Measurements from ENCODE around the gene HSPA12A.

Gene HSPA12A

DNA sequence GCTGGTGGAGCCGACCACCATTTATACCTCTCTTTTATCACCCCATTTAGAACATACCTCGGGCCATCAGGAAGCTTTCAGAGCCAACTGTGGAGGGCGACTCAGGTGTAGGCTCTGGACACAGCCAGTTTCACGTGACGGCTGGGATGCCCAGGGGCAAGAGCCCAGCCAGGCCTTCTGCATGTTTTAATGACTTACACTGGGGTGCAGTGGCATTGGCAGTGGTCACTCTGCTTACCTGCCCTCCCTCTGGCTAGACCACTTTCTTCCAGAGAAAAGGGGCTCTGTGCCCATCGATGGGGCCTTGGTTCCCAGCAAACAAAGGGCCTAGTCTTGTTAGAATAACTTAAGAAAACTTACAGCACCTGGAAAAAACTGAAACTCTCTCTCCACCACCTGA lies 71.7 kb downstream of the HSPA12A start:
- no peak for DNase-seq
- Mint-ChIP-seq H3K36me3 (ENCODE audit: low read depth) (no peaks in the 10 kb centered on the region), H3K9me3 (no peaks in the 10 kb centered on the region), H3K27ac (no peak overlapping the region), H3K4me1 (no peaks in the 10 kb centered on the region), H3K4me3 (no peak overlapping the region), H3K27me3 (peaks cover 21% of the 10 kb centered on the region)
- no peak for ATAC-seq

DNA sequence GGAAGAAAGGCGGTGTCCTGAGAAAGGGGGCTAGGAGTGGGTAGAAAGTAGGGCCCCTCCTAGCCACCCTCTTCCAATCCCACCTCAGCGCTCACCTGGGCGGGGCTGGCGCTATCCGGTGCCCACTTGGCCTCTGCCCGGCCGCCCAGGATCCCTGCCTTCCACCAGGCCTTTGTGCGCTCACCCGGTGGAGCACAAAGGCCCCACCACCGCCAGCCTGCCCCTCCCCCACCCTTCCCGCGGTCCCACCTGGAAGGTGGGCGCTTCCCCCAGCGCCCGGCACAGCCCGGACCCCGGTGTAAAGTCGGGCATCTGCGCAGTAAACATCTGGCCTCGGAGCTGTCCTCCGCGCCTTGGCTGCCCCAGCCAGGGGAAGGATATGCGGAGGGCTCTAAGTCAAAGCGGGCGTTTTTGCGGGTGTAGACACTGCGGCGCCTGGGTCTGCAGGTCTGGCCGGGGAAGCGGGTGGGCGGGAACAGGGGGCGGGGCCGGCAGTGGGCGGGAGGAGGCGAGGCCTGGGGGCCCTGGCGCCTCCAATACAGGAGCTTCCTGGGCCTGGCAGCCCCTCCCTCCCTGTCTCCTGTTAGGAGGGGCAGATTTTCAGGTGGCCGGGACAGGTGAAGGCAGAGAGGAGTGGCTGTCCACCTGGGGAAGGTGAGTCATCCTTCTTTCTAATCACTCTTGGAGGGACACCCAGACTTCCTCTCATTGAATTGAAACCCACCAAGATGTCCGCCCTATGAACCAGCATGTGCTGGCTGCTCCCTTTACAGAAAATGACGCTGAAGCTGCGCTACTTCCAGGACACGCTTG lies 72.3 kb downstream of the HSPA12A start:
- Mint-ChIP-seq H3K4me1 (no peaks in the 10 kb centered on the region), H3K27me3 (peaks cover 21% of the 10 kb centered on the region), H3K9me3 (no peaks in the 10 kb centered on the region), H3K4me3 (no peak overlapping the region), H3K27ac (no peak overlapping the region), H3K36me3 (ENCODE audit: low read depth) (no peaks in the 10 kb centered on the region)
- no peak for DNase-seq
- ATAC-seq = no peak

DNA sequence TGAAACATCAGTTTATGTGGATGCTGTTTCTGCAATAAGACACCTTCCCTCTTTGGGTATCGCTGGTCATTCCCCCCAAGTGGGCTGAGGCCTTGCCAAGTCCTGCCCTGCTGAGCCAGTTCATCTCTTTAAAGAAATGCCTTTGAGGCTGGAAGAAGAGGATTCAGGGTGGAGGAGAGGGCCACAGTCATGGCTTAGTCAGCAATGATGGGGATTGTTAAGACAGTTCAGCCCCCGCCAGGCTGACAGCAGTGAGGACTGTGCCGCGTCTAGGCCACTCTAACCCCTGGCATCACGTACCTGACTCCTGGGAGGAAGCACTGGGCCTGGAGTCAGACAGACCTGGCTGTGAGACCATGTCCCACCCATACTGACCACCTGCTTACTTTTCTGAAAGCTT lies 73.3 kb downstream of the HSPA12A start:
- Mint-ChIP-seq H3K4me1 (no peaks in the 10 kb centered on the region), H3K27ac (no peak overlapping the region), H3K27me3 (peaks cover 17% of the 10 kb centered on the region), H3K9me3 (no peaks in the 10 kb centered on the region), H3K4me3 (no peak overlapping the region), H3K36me3 (ENCODE audit: low read depth) (no peaks in the 10 kb centered on the region)
- DNase-seq = no peak
- ATAC-seq = no peak

DNA sequence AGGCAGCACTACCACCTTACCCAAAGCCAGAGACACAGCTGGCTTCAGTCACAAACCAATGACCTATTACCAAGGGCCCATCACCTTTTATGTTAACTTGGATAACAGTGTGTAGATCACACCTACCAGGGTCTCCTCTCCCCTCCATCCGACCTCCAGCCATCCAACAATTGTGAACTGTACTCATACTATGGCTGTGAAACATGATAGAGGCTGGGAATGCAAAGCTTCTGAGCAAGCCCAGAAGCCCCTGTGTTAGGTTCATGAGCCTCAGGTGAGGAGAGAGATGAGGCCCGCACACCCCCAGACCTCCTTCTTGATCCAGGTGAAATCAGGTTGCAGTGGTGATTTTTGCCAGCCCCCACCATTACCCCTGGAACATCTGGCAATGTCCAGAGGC lies 73.9 kb downstream of the HSPA12A start:
- Mint-ChIP-seq H3K27ac (no peak overlapping the region), H3K9me3 (no peaks in the 10 kb centered on the region), H3K4me1 (no peaks in the 10 kb centered on the region), H3K27me3 (peaks cover 17% of the 10 kb centered on the region), H3K4me3 (no peak overlapping the region), H3K36me3 (ENCODE audit: low read depth) (no peaks in the 10 kb centered on the region)
- no peak for DNase-seq
- no peak for ATAC-seq

DNA sequence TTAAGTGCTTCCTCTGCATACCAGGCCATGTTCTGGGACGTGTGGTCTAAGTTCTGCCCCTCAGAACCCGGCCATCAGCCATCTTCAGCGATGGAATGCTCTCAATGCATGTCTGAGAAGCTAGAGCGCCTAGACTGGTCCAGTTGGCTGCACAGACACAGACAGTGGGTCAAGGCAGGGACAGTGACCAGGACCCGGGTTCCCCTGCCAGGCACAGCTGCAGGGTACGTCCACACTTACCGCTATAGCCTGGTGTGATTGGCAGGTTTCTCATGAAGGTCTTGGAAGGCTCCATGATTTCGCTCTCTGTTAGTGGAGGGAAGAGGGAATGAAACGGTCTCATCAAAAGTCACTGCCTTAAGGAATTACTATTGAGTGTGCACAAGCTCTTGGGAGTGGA lies 74.3 kb downstream of the HSPA12A start:
- no peak overlapping the region for H3K4me3 Mint-ChIP-seq
- H3K4me1 Mint-ChIP-seq = no peaks in the 10 kb centered on the region
- H3K27me3 Mint-ChIP-seq = peaks cover 17% of the 10 kb centered on the region
- H3K27ac Mint-ChIP-seq = no peak overlapping the region
- no peaks in the 10 kb centered on the region for H3K9me3 Mint-ChIP-seq
- no peak for DNase-seq
- ATAC-seq = no peak
- no peaks in the 10 kb centered on the region for H3K36me3 Mint-ChIP-seq (ENCODE audit: low read depth)

DNA sequence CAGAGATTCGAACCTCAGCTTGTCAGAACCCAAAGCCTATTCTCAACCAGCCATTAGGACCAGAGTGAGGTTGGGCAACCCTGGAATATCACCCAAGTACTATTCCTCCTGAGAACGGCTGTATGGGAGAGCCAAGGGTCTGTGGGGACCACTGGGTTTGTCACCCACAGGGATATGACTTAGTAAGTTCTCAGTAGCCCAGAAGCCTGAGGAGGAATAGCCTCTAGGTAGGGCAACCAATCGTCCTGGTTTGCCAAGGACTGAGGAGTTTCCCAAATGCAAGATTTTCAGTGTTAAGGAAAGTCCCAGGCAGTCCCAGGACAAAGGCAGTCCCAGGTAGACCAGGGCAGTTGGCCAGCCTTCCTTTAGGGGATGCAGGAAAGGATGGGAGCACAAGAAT lies 74.9 kb downstream of the HSPA12A start:
- H3K36me3 Mint-ChIP-seq (ENCODE audit: low read depth) = no peaks in the 10 kb centered on the region
- DNase-seq (no peak), ATAC-seq (no peak)
- H3K4me3 Mint-ChIP-seq = no peak overlapping the region
- peaks cover 17% of the 10 kb centered on the region for H3K27me3 Mint-ChIP-seq
- no peaks in the 10 kb centered on the region for H3K9me3 Mint-ChIP-seq
- H3K4me1 Mint-ChIP-seq = no peaks in the 10 kb centered on the region
- no peak overlapping the region for H3K27ac Mint-ChIP-seq

DNA sequence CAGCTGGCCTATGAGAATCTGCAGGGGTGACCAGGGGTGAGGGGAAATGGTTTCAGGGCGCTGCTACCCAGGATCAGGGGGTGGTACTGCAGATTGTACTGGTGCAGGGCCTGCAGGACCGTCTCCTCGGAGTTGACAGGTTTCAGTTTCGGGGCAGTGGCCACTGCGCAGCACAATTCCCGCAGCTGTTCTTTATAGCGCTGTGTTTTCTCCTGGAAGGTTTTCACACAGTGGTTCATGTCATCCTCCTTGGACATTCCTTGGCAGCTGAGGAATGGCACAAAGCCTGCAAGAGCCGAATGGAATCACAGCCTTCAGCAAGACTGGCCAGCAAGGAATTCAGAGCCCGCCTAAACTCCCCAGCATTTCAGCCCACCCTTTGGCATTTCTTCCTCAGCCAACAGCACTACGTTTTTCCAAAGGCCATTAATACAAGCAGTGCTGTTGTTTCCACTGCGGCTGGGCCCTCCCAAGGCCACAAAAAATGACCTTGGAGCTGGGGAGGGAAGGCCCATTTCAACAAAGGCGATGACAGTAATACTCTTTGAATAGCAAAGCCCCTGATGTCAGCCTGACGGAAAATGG lies 76.7 kb downstream of the HSPA12A start:
- ATAC-seq = no peak
- no peak for DNase-seq
- no peaks in the 10 kb centered on the region for H3K9me3 Mint-ChIP-seq
- H3K4me1 Mint-ChIP-seq = no peaks in the 10 kb centered on the region
- H3K36me3 Mint-ChIP-seq (ENCODE audit: low read depth) = no peaks in the 10 kb centered on the region
- peaks cover 13% of the 10 kb centered on the region for H3K27me3 Mint-ChIP-seq
- no peak overlapping the region for H3K4me3 Mint-ChIP-seq
- H3K27ac Mint-ChIP-seq = no peak overlapping the region

DNA sequence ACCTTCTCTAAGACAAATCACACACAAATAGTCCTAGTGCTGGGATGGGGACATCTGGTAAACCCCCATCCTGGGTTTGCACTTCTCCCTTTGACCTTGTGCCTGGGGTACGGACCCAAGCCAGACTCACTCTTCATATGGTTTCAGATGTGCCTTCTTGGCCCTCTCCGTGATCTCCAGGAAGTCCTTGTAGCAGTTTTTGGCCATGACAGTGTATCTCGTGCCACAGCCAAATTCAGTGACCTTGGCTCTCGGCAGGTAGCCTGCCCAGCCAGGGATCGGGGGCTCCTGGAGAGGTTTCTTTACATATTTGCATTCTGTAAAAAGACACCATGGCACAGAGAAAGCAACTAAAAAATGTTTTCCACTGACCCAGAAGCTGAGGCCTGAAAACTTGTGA lies 77.7 kb downstream of the HSPA12A start:
- no peaks in the 10 kb centered on the region for H3K4me1 Mint-ChIP-seq
- DNase-seq (no peak), ATAC-seq (no peak)
- H3K27me3 Mint-ChIP-seq = peaks cover 9% of the 10 kb centered on the region
- H3K4me3 Mint-ChIP-seq = no peak overlapping the region
- no peaks in the 10 kb centered on the region for H3K36me3 Mint-ChIP-seq (ENCODE audit: low read depth)
- no peaks in the 10 kb centered on the region for H3K9me3 Mint-ChIP-seq
- H3K27ac Mint-ChIP-seq = no peak overlapping the region

DNA sequence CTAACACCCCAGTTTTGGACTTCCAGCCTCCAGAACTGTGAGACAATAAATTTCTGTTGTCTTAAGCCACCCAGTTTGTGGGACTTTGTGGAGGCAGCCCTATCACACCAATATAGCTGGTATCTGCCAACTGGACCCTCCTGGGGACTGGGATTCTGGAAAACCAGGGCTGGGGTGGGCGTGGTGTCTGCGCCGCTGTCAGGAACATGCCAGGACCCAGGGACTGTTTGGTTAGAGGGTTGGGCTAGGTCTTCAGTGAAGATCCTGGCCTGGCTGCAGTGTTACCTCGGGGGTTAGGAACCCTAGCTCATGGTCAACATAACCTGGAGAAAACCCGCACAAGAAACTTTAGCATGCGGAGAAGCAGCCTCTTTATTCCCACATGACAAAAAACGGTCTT lies 79.0 kb downstream of the HSPA12A start:
- no peaks in the 10 kb centered on the region for H3K4me1 Mint-ChIP-seq
- H3K36me3 Mint-ChIP-seq (ENCODE audit: low read depth) = no peaks in the 10 kb centered on the region
- H3K27me3 Mint-ChIP-seq = peaks cover 4% of the 10 kb centered on the region
- ATAC-seq (no peak), DNase-seq (no peak)
- no peaks in the 10 kb centered on the region for H3K9me3 Mint-ChIP-seq
- no peak overlapping the region for H3K27ac Mint-ChIP-seq
- H3K4me3 Mint-ChIP-seq = no peak overlapping the region

DNA sequence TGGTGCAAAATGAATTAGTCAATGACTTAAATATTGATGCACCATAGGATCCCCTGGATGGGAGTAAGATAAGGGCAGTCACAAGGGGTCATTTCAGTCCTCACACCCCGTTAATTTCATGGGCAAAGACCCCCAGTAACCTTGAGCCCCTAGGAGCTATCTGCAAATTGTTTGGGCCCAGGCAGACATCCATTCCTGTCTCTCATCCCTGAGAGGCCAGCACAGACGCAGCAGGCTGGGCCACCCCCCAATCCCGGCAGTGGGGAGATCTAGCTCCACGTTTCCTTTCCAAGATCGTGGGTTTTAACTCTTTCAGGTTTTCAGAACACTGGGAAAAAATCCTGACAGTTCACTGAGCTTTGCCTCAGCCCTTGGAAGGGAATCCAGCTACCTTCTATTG lies 81.5 kb downstream of the HSPA12A start:
- H3K36me3 Mint-ChIP-seq (ENCODE audit: low read depth) = no peaks in the 10 kb centered on the region
- H3K27me3 Mint-ChIP-seq = no peaks in the 10 kb centered on the region
- no peak overlapping the region for H3K4me3 Mint-ChIP-seq
- H3K27ac Mint-ChIP-seq = no peak overlapping the region
- no peaks in the 10 kb centered on the region for H3K4me1 Mint-ChIP-seq
- H3K9me3 Mint-ChIP-seq = no peaks in the 10 kb centered on the region
- DNase-seq (no peak), ATAC-seq (no peak)

DNA sequence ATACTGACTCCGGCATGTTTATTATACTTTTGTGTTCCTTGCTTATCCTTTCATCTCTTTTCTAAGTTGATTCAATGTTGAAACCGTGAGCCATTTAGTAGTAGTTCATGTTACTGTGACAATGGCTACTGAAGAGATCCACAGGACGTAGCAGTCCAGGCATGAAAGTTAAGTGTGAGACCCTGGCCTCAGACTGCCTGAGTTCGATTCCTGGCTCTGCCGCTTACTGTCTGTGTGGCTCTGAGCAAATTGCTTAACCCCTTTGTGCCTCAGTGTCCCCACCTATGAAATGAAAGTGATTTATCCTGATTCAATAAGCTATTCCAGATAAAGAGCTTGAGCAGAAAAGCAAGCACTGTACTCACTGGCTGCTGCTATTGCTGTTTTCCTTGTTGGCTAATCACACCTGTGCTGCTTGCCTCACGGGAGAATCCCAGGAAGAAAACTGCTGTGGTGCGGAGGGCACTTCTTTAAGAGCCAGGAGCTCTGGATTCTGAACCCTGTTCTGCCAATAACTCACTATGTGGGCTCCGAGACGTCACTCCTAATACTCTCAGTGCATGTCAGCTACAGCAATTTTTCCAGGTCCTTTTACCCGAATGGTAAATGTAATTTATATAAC lies 83.2 kb downstream of the HSPA12A start:
- no peaks in the 10 kb centered on the region for H3K36me3 Mint-ChIP-seq (ENCODE audit: low read depth)
- no peak for DNase-seq
- no peaks in the 10 kb centered on the region for H3K27me3 Mint-ChIP-seq
- no peak overlapping the region for H3K27ac Mint-ChIP-seq
- H3K9me3 Mint-ChIP-seq = no peaks in the 10 kb centered on the region
- ATAC-seq = no peak
- no peak overlapping the region for H3K4me3 Mint-ChIP-seq
- no peaks in the 10 kb centered on the region for H3K4me1 Mint-ChIP-seq

DNA sequence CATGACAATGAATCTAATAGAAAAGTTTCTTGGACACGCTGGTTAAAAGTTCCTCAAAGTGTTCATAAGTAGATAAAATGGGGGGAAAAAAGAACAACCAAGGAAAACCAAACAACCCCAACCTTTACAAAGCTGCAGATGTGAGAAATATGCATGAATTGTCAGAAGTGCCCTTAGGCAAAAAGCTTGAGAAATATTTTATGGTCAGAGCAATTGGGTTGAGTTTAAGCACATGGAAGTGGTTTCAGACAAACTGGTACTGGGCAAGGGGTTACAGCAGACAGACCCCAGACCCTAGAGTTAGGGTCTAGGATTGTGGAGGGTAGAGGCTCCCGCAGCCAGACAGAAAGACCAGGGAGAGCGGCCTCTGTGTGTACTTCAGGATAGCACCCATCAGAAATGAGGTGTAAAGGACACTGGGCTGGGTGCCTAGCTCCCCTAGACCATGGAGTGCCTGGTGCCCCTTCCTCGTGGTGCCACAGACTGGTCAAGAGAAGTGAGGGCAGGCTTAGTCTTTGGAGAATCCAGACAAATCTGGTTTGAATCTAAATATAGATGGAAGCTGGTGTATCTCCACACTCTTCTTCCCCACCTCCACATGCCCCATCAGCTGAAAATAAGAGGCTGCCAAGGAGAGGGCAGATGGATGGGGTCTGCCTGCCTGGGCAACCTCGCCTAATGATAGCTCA lies 84.4 kb downstream of the HSPA12A start:
- DNase-seq = no peak
- no peak overlapping the region for H3K4me3 Mint-ChIP-seq
- no peak overlapping the region for H3K27ac Mint-ChIP-seq
- H3K27me3 Mint-ChIP-seq = no peaks in the 10 kb centered on the region
- H3K36me3 Mint-ChIP-seq (ENCODE audit: low read depth) = no peaks in the 10 kb centered on the region
- no peak for ATAC-seq
- no peaks in the 10 kb centered on the region for H3K9me3 Mint-ChIP-seq
- no peaks in the 10 kb centered on the region for H3K4me1 Mint-ChIP-seq

DNA sequence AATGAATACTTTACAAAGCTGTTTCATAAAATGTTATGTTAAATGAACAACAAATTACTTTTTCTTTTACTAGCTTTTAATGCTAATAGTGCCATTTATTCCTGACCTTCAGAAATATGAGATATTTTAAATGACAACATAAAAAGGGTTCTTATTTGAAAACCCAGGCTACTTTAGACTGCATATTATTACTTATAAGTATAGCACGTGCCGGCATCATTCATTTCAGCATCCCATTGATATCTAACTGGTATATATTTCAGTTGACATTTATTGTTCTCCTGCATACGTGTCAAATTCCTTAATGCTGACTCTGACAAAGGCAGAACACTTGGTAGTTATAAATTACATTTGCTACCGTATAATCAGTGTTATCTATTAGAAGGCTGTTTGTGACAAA lies 86.3 kb downstream of the HSPA12A start:
- DNase-seq (no peak), ATAC-seq (no peak)
- Mint-ChIP-seq H3K9me3 (peaks cover 4% of the 10 kb centered on the region), H3K4me3 (no peak overlapping the region), H3K36me3 (ENCODE audit: low read depth) (no peaks in the 10 kb centered on the region), H3K27me3 (no peaks in the 10 kb centered on the region), H3K4me1 (no peaks in the 10 kb centered on the region), H3K27ac (no peak overlapping the region)

DNA sequence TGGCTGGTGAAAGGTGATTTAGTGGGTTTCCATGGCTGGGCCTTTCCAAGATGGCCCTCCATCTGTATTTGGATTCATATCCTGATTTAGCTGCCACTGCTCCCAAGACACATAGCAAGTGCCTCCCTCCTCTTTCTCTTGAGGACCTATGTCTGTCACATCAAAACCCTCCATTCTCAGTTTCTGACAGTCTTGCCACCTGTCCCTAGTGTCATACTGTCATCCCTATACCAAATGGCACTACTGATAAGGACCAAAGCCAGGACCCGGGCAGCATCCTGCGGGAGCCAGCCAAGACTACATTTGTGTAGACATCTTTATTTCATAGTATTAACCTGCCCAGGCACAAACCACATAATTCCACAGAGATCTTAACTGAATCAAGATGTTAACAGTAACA lies 86.8 kb downstream of the HSPA12A start:
- DNase-seq = no peak
- H3K9me3 Mint-ChIP-seq = peaks cover 4% of the 10 kb centered on the region
- H3K27me3 Mint-ChIP-seq = no peaks in the 10 kb centered on the region
- H3K36me3 Mint-ChIP-seq (ENCODE audit: low read depth) = no peaks in the 10 kb centered on the region
- H3K4me1 Mint-ChIP-seq = no peaks in the 10 kb centered on the region
- no peak for ATAC-seq
- no peak overlapping the region for H3K4me3 Mint-ChIP-seq
- no peak overlapping the region for H3K27ac Mint-ChIP-seq

DNA sequence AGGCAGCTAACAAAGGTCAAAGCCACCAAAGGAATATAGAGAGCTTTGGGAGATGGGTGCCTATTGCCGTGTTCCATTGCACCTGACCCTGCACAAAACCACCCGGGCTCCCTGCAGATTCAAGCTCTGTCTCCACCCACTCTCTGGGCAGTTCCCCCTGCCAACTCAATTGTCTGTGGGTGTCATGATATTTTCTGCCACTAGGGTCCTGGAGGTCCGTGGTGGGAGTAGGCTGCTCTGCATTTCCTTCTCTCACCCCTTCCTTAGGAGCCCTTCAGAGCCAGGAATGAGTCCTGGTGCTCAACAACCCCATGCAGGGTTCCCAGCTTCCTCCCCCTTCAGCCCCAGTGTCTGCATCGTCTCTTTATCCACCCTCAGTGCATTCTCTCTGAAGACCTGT lies 87.5 kb downstream of the HSPA12A start:
- DNase-seq (no peak), ATAC-seq (no peak)
- H3K9me3 Mint-ChIP-seq = peaks cover 4% of the 10 kb centered on the region
- H3K36me3 Mint-ChIP-seq (ENCODE audit: low read depth) = no peaks in the 10 kb centered on the region
- H3K4me1 Mint-ChIP-seq = no peaks in the 10 kb centered on the region
- H3K27me3 Mint-ChIP-seq = no peaks in the 10 kb centered on the region
- no peak overlapping the region for H3K27ac Mint-ChIP-seq
- H3K4me3 Mint-ChIP-seq = no peak overlapping the region
